ENCODE results near the gene NRXN3. TPM values are rescaled to one million over a fixed set of nuclear protein-coding genes. Genes with fewer than 3 reads are reported as not detected.

NRXN3 gene
- total RNA-seq, 1 donor from 2014 or later = 11.4 TPM

DNA sequence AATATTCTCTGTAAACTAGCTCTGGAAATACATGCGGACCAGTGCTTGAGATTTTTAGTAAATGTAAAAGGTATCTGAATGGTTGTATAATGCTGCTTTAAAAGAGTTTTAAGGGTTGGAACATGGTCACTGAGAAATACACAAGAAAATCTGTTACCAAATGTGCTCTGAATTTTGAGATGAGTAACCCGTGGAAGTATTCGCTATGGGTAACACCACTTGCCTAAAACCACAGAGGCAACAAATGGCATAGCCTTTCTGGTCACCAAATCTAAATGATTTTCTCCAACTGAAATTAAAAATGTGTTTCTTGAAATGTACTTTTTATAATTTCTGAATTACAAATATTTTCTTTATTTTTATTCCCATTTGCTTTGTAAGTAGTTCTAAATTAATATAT is 1295.5 kb downstream of the NRXN3 start:
- H3K9me3 Mint-ChIP-seq = no peaks in the 10 kb centered on the region
- TF ChIP-seq, protein P1, sequence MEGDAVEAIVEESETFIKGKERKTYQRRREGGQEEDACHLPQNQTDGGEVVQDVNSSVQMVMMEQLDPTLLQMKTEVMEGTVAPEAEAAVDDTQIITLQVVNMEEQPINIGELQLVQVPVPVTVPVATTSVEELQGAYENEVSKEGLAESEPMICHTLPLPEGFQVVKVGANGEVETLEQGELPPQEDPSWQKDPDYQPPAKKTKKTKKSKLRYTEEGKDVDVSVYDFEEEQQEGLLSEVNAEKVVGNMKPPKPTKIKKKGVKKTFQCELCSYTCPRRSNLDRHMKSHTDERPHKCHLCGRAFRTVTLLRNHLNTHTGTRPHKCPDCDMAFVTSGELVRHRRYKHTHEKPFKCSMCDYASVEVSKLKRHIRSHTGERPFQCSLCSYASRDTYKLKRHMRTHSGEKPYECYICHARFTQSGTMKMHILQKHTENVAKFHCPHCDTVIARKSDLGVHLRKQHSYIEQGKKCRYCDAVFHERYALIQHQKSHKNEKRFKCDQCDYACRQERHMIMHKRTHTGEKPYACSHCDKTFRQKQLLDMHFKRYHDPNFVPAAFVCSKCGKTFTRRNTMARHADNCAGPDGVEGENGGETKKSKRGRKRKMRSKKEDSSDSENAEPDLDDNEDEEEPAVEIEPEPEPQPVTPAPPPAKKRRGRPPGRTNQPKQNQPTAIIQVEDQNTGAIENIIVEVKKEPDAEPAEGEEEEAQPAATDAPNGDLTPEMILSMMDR (IDR thresholded peaks at IDR 0.05; ENCODE audit: unreplicated experiment) = no peak
- H3K36me3 Mint-ChIP-seq = no peaks in the 10 kb centered on the region
- H3K4me1 Mint-ChIP-seq = peaks cover 17% of the 10 kb centered on the region
- no peak overlapping the region for H3K27ac Mint-ChIP-seq
- no peak overlapping the region for H3K4me3 Mint-ChIP-seq
- H3K27me3 Mint-ChIP-seq (ENCODE audit: low read depth) = no peaks in the 10 kb centered on the region
- DNase-seq (ENCODE audit: low spot score in 2 of 2, unreplicated experiment in 2 of 2) = no peak

DNA sequence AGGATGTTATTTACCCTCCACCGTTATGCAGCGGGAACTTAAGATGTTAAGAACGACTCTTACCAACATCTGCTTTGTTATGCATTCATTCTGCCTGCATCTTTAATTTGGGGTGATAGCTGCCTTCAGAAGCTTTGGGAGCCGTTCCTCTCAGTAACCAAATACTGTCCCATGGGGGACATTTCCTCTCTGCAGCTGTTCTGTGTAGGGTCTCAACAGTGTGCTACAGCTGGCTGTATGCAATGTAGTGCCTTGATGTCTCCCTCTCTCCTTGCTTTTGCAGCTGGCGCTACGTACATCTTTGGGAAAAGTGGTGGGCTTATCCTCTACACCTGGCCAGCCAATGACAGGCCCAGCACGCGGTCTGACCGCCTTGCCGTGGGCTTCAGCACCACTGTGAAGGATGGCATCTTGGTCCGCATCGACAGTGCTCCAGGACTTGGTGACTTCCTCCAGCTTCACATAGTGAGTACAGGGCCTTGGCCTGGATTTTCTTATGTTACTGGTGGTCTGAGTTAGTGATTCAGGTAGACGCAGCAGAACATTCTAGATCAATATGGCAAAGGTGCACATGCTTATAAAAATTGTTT is 1296.9 kb downstream of the NRXN3 start:
- Mint-ChIP-seq H3K27ac (no peak overlapping the region), H3K27me3 (ENCODE audit: low read depth) (no peaks in the 10 kb centered on the region), H3K4me3 (no peak overlapping the region), H3K4me1 (peaks cover 14% of the 10 kb centered on the region), H3K9me3 (no peaks in the 10 kb centered on the region), H3K36me3 (no peaks in the 10 kb centered on the region)
- no peak for DNase-seq (ENCODE audit: low spot score in 2 of 2, unreplicated experiment in 2 of 2)
- TF ChIP-seq, protein P1 (IDR thresholded peaks at IDR 0.05; ENCODE audit: unreplicated experiment) = no peak

DNA sequence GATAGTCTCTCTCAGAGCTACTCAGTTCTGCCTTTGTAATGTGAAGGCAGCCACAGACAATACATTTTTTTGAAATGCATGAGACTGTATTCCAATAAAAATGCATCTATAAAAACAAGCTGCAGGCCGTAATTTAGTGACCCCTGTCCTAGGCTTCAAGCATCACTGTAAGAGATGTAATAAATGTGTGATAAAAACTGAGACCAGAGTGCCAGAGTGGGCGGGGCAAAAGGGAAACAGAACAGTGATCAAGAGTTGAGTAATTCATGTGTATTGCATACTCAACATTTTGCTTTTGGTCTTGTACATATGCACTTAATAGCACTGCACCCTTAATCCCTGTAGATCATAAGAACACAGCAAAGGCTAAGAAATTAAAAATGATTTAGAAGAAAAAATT is 1297.7 kb downstream of the NRXN3 start:
- no peaks in the 10 kb centered on the region for H3K27me3 Mint-ChIP-seq (ENCODE audit: low read depth)
- H3K9me3 Mint-ChIP-seq = no peaks in the 10 kb centered on the region
- H3K36me3 Mint-ChIP-seq = no peaks in the 10 kb centered on the region
- H3K4me3 Mint-ChIP-seq = no peak overlapping the region
- H3K27ac Mint-ChIP-seq = no peak overlapping the region
- no peak for DNase-seq (ENCODE audit: low spot score in 2 of 2, unreplicated experiment in 2 of 2)
- H3K4me1 Mint-ChIP-seq = peaks cover 14% of the 10 kb centered on the region
- TF ChIP-seq, protein P1 (IDR thresholded peaks at IDR 0.05; ENCODE audit: unreplicated experiment) = no peak

DNA sequence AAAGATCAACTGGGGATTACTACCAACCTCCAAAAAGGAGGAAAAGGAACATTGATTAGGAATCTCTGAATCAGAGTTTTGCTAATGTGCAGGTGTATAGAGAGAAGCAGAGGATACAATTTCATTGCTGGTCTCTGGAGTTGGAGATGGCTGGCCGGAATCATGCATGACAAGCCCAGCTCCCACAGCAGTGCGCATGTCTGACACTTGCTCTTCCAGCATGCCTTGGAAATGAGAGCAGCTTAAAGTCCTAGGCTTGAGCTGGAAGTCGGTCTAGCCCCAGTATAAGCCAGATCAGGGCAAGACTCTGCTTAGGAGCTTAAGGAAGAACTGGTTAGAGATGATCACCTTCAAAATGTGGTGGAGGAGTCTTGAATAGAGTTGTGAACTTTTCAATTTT is 1298.3 kb downstream of the NRXN3 start:
- Mint-ChIP-seq H3K27me3 (ENCODE audit: low read depth) (no peaks in the 10 kb centered on the region), H3K9me3 (no peaks in the 10 kb centered on the region), H3K4me3 (no peak overlapping the region), H3K27ac (no peak overlapping the region), H3K36me3 (no peaks in the 10 kb centered on the region), H3K4me1 (peaks cover 14% of the 10 kb centered on the region)
- DNase-seq (ENCODE audit: low spot score in 2 of 2, unreplicated experiment in 2 of 2) = no peak
- TF ChIP-seq, protein P1 (IDR thresholded peaks at IDR 0.05; ENCODE audit: unreplicated experiment) = no peak

DNA sequence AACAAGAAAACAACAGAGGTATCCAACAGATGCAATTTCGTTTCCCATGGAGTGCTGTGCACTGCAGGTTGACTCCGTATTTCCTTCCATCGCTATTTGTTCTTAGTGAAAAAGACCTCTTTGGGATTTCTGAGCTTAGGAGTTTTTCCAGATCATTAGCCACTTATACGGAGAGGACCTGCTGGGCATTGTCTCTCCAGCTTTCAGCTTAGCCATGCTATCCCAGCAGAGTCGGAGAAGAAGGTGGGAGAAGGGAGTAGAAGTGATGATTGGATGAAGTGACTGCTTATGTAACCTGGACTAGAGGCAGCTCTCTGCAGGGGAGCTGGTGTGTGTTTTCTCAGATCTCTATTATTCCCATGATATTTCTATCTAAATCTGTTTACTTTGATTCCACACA is 1303.5 kb downstream of the NRXN3 start:
- no peak overlapping the region for H3K27ac Mint-ChIP-seq
- H3K4me1 Mint-ChIP-seq = peaks cover 2% of the 10 kb centered on the region
- TF ChIP-seq, protein P1 (IDR thresholded peaks at IDR 0.05; ENCODE audit: unreplicated experiment) = no peak
- no peaks in the 10 kb centered on the region for H3K9me3 Mint-ChIP-seq
- H3K4me3 Mint-ChIP-seq = no peak overlapping the region
- H3K36me3 Mint-ChIP-seq = no peaks in the 10 kb centered on the region
- no peak for DNase-seq (ENCODE audit: low spot score in 2 of 2, unreplicated experiment in 2 of 2)
- H3K27me3 Mint-ChIP-seq (ENCODE audit: low read depth) = peaks cover 2% of the 10 kb centered on the region

All from mesothelial cell of epicardium (in vitro differentiated cells).